Measurements from ENCODE around the gene WAPL.

The WAPL gene

GRCh38 chr10:86523348-86523747 is 1.8 kb upstream of the WAPL start:
- in situ Hi-C loops (cut with MboI; ENCODE audit: low sequenced_read_pairs), result no loop called here

GRCh38 chr10:86522510-86522855 is 891 bp upstream of the WAPL start:
- in situ Hi-C loops (cut with MboI; ENCODE audit: low sequenced_read_pairs), result no loop called here

- in situ Hi-C loops (cut with MboI; ENCODE audit: low sequenced_read_pairs), result no loop called here
Measured at GRCh38 chr10:86520871-86521677, 518 bp downstream of the WAPL start.

GRCh38 chr10:86518781-86519180 is 2.8 kb downstream of the WAPL start:
- in situ Hi-C loops (cut with MboI; ENCODE audit: low sequenced_read_pairs), result no loop called here

- in situ Hi-C loops (cut with MboI; ENCODE audit: low sequenced_read_pairs), result no loop called here
Measured at GRCh38 chr10:86512137-86512536, 9.5 kb downstream of the WAPL start.

GRCh38 chr10:86511027-86511865 is 10.3 kb downstream of the WAPL start:
- in situ Hi-C loops (cut with MboI; ENCODE audit: low sequenced_read_pairs), result no loop called here

- in situ Hi-C loops (cut with MboI; ENCODE audit: low sequenced_read_pairs), result no loop called here
Measured at GRCh38 chr10:86509145-86509544, 12.4 kb downstream of the WAPL start.

- in situ Hi-C loops (cut with MboI; ENCODE audit: low sequenced_read_pairs), result no loop called here
Measured at GRCh38 chr10:86508217-86508616, 13.4 kb downstream of the WAPL start.

- in situ Hi-C loops (cut with MboI; ENCODE audit: low sequenced_read_pairs), result no loop called here
Measured at GRCh38 chr10:86506499-86506898, 15.1 kb downstream of the WAPL start.

- in situ Hi-C loops (cut with MboI; ENCODE audit: low sequenced_read_pairs), result no loop called here
Measured at GRCh38 chr10:86506062-86506461, 15.5 kb downstream of the WAPL start.

GRCh38 chr10:86504510-86504909 is 17.1 kb downstream of the WAPL start:
- in situ Hi-C loops (cut with MboI; ENCODE audit: low sequenced_read_pairs), result no loop called here

- in situ Hi-C loops (cut with MboI; ENCODE audit: low sequenced_read_pairs), result no loop called here
Measured at GRCh38 chr10:86500846-86501245, 20.7 kb downstream of the WAPL start.

GRCh38 chr10:86498598-86498997 is 23.0 kb downstream of the WAPL start:
- in situ Hi-C loops (cut with MboI; ENCODE audit: low sequenced_read_pairs), result no loop called here

- in situ Hi-C loops (cut with MboI; ENCODE audit: low sequenced_read_pairs), result no loop called here
Measured at GRCh38 chr10:86497621-86498020, 24.0 kb downstream of the WAPL start.

GRCh38 chr10:86489960-86490612 is 31.5 kb downstream of the WAPL start:
- in situ Hi-C loops (cut with MboI; ENCODE audit: low sequenced_read_pairs), result no loop called here

GRCh38 chr10:86489071-86489810 is 32.4 kb downstream of the WAPL start:
- in situ Hi-C loops (cut with MboI; ENCODE audit: low sequenced_read_pairs), result no loop called here

GRCh38 chr10:86486856-86487255 is 34.7 kb downstream of the WAPL start:
- in situ Hi-C loops (cut with MboI; ENCODE audit: low sequenced_read_pairs), result no loop called here

- in situ Hi-C loops (cut with MboI; ENCODE audit: low sequenced_read_pairs), result no loop called here
Measured at GRCh38 chr10:86483664-86484063, 37.9 kb downstream of the WAPL start.

GRCh38 chr10:86481761-86482160 is 39.8 kb downstream of the WAPL start:
- in situ Hi-C loops (cut with MboI; ENCODE audit: low sequenced_read_pairs), result no loop called here

- in situ Hi-C loops (cut with MboI; ENCODE audit: low sequenced_read_pairs), result no loop called here
Measured at GRCh38 chr10:86480571-86480970, 41.0 kb downstream of the WAPL start.

GRCh38 chr10:86472061-86472460 is 49.5 kb downstream of the WAPL start:
- in situ Hi-C loops (cut with MboI; ENCODE audit: low sequenced_read_pairs), result no loop called here
